ENCODE results near the gene PHLPP2.

The PHLPP2 gene

GRCh38 chr16:71748226-71748625, 23.7 kb upstream of the PHLPP2 start:
- H3K4me1 ChIP-seq (ENCODE audit: insufficient read depth, low read length, severe bottlenecking): no peaks in the 10 kb centered on the region
- no peaks in the 10 kb centered on the region for H3K9me3 ChIP-seq (ENCODE audit: low read length)
- no peak overlapping the region for H3K9ac ChIP-seq (ENCODE audit: low read length)
- no peaks in the 10 kb centered on the region for H3K27me3 ChIP-seq (ENCODE audit: insufficient read depth, low read length)
- TF ChIP-seq, protein P1, sequence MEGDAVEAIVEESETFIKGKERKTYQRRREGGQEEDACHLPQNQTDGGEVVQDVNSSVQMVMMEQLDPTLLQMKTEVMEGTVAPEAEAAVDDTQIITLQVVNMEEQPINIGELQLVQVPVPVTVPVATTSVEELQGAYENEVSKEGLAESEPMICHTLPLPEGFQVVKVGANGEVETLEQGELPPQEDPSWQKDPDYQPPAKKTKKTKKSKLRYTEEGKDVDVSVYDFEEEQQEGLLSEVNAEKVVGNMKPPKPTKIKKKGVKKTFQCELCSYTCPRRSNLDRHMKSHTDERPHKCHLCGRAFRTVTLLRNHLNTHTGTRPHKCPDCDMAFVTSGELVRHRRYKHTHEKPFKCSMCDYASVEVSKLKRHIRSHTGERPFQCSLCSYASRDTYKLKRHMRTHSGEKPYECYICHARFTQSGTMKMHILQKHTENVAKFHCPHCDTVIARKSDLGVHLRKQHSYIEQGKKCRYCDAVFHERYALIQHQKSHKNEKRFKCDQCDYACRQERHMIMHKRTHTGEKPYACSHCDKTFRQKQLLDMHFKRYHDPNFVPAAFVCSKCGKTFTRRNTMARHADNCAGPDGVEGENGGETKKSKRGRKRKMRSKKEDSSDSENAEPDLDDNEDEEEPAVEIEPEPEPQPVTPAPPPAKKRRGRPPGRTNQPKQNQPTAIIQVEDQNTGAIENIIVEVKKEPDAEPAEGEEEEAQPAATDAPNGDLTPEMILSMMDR (IDR thresholded peaks at IDR 0.05; ENCODE audit: low read length): no peak
- no peak for TF ChIP-seq EZH2 (IDR thresholded peaks at IDR 0.05; ENCODE audit: borderline replicate concordance, low read length)
- H4K20me1 ChIP-seq (ENCODE audit: insufficient read depth, low read length): no peaks in the 10 kb centered on the region
- no peak overlapping the region for H3K4me3 ChIP-seq (ENCODE audit: low read depth, low read length, poor library complexity, severe bottlenecking)
- no peak overlapping the region for H3K4me2 ChIP-seq (ENCODE audit: low read length)
- H3K27ac ChIP-seq (ENCODE audit: low read depth, low read length, poor library complexity, severe bottlenecking): no peak overlapping the region
- peaks cover 78% of the 10 kb centered on the region for H3K36me3 ChIP-seq (ENCODE audit: insufficient read depth, low read length)
- no peaks in the 10 kb centered on the region for H3F3A ChIP-seq (ENCODE audit: insufficient read depth, low read length)
- H3K79me2 ChIP-seq (ENCODE audit: insufficient read depth, low read length): no peaks in the 10 kb centered on the region
- no peaks in the 10 kb centered on the region for H3K9me2 ChIP-seq (ENCODE audit: low read depth, low read length)
- no peak overlapping the region for H2AFZ ChIP-seq (ENCODE audit: low read length)

DNA sequence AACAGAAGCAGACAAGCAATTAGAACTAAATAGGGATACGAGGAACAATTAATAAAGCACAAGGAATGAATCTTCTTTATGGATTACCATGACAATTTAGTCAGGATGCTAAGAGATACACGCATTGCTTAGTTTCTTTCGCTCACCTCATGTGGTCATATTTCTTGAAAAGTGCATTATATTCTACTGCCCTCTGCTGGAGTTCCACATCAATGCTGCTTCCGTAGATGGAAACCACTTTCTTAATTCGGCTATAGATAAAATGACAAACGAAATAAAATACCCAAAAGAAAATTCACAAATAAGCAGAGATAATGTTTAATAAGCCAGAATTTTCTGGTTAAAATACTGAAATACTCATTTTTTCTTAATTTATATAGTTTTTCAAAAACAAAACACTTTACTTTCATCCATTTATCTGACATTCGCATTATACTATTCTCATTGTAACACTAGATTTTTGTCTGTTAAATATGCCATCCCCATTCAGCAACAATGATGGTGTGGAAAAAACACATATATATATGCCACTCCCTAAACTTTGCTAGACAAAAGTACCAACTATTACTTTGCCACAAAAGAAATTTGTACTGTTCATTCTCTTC, 22.0 kb upstream of the PHLPP2 start:
- peaks cover 80% of the 10 kb centered on the region for H3K36me3 ChIP-seq (ENCODE audit: insufficient read depth, low read length)
- no peaks in the 10 kb centered on the region for H3K9me3 ChIP-seq (ENCODE audit: low read length)

DNA sequence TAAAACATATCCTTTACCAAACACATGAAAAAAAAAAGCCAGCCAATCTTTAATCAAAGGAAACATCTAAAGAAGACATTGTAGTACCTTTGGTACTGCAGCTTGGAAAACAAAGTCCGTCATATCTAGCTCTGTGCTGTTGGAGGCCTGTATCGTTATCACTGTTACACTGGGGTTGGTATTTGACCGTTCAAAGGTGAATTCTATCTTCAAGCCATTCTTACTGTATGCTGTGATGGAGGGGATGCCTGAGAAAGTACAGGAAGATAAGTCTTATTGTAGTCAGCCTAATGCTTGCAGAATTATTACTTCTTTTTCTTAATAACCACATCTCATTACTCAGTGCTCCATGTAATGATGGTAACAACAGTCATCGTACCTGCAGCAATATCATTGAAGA, 14.4 kb upstream of the PHLPP2 start:
- Histone ChIP-seq H2AFZ (ENCODE audit: low read length) (no peak overlapping the region), H3K36me3 (ENCODE audit: insufficient read depth, low read length) (peaks cover 75% of the 10 kb centered on the region), H3F3A (ENCODE audit: insufficient read depth, low read length) (no peaks in the 10 kb centered on the region), H3K9ac (ENCODE audit: low read length) (no peak overlapping the region), H3K27me3 (ENCODE audit: insufficient read depth, low read length) (no peaks in the 10 kb centered on the region), H4K20me1 (ENCODE audit: insufficient read depth, low read length) (no peaks in the 10 kb centered on the region), H3K27ac (ENCODE audit: low read depth, low read length, poor library complexity, severe bottlenecking) (no peak overlapping the region), H3K79me2 (ENCODE audit: insufficient read depth, low read length) (no peaks in the 10 kb centered on the region), H3K9me2 (ENCODE audit: low read depth, low read length) (no peaks in the 10 kb centered on the region), H3K4me1 (ENCODE audit: insufficient read depth, low read length, severe bottlenecking) (no peaks in the 10 kb centered on the region), H3K4me2 (ENCODE audit: low read length) (no peak overlapping the region), H3K9me3 (ENCODE audit: low read length) (no peaks in the 10 kb centered on the region), H3K4me3 (ENCODE audit: low read depth, low read length, poor library complexity, severe bottlenecking) (no peak overlapping the region)
- TF ChIP-seq, protein P1 (IDR thresholded peaks at IDR 0.05; ENCODE audit: low read length): no peak
- TF ChIP-seq EZH2 (IDR thresholded peaks at IDR 0.05; ENCODE audit: borderline replicate concordance, low read length): no peak

More for the DNA sequence above, 22.0 kb upstream of the PHLPP2 start:
- Histone ChIP-seq H3K4me1 (ENCODE audit: insufficient read depth, low read length, severe bottlenecking) (no peaks in the 10 kb centered on the region), H3K9me2 (ENCODE audit: low read depth, low read length) (no peaks in the 10 kb centered on the region), H3K9ac (ENCODE audit: low read length) (no peak overlapping the region), H3K4me2 (ENCODE audit: low read length) (no peak overlapping the region), H3K79me2 (ENCODE audit: insufficient read depth, low read length) (no peaks in the 10 kb centered on the region), H4K20me1 (ENCODE audit: insufficient read depth, low read length) (no peaks in the 10 kb centered on the region), H3K27me3 (ENCODE audit: insufficient read depth, low read length) (no peaks in the 10 kb centered on the region), H3K4me3 (ENCODE audit: low read depth, low read length, poor library complexity, severe bottlenecking) (no peak overlapping the region), H2AFZ (ENCODE audit: low read length) (no peak overlapping the region), H3K27ac (ENCODE audit: low read depth, low read length, poor library complexity, severe bottlenecking) (no peak overlapping the region), H3F3A (ENCODE audit: insufficient read depth, low read length) (no peaks in the 10 kb centered on the region)
- no peak for TF ChIP-seq EZH2 (IDR thresholded peaks at IDR 0.05; ENCODE audit: borderline replicate concordance, low read length)
- TF ChIP-seq, protein P1 (IDR thresholded peaks at IDR 0.05; ENCODE audit: low read length): peak; percentile 77

All from OCI-LY1 (cell line).